Left renal pelvis (tissue), 4 donors: Measurements from ENCODE around the gene TSPAN15. TPM values are rescaled to one million over a fixed set of nuclear protein-coding genes. Genes with fewer than 3 reads are reported as not detected.

Source experiments
- DNase-seq, 4 donors: peaks; one replicate each; pipeline ENCODE4 v3.0.0-alpha.2; 2013; ENCODE audit warnings: low read depth in 4 of 4, low spot score in 3 of 4
- polyA plus RNA-seq, 4 donors: library from polyadenylated mRNA; unstranded; fragments of 120-200 nt; gene quantifications; one replicate each; pipeline ENCODE4 v1.2.1, GENCODE V29; 2013; ENCODE audit not compliant: insufficient read length in 4 of 4

The TSPAN15 gene
- polyA plus RNA-seq, 4 donors: 9.8 to 73.9 (median 65.2) TPM

GRCh38 chr10:69464401-69464800, 13.1 kb downstream of the TSPAN15 start:
- DNase-seq: no peak

DNA sequence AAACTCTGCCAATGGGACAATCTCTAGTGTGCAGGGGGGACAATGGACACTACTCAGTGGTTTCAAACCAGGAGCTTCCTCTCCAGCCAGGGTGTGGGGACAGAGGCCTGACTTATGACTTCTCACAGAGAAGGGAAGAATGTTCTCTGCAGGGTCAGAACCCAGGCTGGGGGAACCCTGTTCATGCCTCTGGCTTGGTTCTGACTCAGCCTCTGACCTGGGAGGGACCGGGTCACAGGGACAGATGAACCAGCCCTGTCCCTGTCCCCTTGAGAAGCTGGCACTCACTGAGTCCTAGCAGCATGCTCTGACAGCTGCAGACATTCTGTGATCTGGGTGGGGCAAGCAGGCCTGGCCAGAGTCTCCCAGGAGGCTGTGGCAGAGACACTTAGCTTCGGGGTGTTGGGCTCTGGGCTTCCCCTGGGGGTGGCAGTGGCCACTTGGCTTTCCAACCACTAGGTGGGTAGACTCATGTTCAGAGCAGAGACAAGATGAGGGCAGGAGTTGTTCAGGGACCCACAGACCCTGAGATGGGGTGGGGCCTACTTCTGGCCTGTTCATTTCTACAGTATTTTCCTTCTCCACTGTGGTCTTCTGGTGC, 13.6 kb downstream of the TSPAN15 start:
- no peak for DNase-seq

DNA sequence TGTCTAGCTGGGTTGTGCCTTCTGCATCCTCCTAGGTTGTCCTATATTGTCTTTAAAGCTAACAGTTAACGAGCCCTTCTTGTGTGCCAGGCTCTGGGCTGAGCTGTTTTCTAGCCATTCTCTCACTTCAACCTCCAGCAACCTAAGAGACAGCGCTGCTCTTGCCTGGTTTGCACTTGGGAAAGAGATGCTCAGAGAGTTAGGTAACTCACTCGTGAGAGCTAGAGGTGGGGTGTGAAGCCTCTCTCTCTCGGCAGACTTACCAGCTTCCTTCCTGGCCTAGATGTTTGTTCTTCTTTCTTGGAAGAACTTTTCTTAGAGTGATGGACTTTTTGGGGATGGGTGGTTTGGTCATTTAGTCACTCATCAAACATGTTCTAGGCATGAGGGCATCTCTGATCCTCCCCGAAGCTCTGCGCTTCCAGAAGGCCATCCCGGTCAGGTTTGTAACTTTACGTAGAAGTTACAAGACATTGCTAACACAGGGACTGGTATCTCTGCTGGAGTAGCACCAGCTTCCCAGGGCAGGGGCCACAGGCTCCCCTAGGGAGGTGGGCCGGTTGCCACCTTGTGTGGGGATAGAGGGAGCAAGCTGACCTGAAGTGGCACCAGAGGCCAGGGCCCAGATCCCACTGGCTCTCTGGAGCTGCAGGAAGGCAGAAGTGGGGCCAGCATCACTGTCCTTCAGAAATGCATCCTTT, 14.3 kb downstream of the TSPAN15 start:
- DNase-seq: no peak

DNA sequence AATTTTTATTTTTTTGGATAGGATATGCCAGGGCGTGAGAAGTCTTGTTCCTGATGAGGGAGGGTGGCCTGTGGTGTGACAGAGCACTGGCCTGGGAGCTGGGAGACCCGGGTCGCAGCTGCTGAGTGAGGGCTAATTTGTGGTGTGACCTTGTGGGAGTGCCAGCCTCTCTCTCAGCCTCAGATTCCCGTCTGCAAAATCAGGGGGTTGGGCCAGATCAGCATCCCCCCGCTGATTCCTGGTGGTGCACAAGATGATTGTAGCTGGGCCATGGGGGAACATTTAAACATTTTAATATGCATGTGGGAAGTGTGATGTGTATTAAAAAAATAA, 14.9 kb downstream of the TSPAN15 start:
- DNase-seq: no peak

- no peak for DNase-seq
Measured at GRCh38 chr10:69466689-69467088, 15.4 kb downstream of the TSPAN15 start.

DNA sequence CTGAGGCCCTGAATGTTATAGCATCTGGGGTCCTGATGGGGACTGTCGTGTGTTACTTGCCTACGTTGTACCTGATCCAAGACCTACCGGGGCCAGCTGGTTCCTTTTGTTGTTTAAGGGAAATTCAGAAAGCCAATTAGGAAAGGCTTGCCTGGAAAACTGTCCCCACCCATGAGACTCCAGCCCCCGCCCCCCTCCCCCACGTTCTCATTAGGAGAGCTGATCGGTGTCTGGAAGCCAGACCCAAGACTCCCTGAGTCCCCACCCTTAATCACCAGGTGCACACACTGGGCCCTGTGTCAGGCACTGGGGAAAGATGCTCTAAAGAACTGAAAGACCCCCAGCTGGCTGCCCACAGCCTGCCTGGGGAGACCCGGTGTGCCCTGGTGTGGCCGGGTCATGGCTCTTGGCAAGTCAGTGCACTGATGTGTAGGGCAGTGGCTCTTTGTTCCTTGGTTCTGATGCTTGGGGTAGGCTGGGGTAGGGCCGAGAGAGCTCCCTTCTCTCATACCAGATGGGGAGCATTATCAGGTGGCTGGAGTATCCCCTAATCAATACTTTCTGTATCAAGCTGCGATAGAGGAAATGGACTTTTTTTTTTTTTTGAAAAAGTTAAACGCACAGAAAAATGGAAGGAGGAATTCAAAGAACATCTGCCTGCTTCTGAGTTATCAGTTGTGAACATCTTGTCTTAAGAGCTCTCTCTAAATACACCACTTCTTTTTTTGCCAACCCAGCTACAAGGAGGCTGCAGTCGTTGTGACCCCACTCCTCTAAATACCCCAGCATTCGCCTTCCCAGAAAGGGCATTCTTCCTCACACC, 16.9 kb downstream of the TSPAN15 start:
- DNase-seq: no peak

DNA sequence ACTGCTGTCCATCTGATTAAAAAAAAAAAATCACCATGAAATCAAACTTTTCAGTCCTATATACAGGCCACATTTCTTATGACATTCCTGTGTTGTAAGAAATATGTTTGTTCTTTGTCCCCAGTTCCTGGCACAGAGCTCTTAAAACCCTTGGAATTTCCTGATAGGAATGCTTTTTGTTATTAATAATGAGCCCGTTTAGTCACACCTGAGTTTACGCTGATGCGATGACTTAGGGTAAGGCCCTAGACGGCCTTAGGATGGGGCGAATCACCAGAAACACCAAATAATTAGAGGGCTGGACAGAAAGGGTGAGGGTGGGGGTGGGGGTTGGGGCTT, 17.5 kb downstream of the TSPAN15 start:
- DNase-seq: no peak

DNA sequence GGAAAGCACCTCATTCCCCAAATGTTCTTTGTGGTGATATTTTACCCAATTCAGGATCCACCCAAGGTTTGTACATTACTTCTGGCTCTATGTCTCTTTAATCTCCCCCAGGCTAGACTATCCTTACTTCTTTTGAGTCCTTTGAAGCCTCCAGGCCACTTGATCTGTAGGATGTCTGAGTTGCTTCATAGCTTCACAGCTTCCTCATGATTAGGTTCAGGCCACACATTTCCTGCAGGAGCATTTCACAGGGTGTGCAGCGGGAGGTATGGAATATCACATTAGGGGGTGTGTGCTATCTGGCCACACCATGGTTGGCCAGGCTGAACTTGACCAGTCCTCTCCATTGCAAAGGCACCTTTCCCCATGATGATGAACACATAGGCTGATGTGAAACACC, 18.7 kb downstream of the TSPAN15 start:
- DNase-seq: no peak

GRCh38 chr10:69470463-69471384, 19.5 kb downstream of the TSPAN15 start:
- no peak for DNase-seq

- no peak for DNase-seq
Measured at GRCh38 chr10:69472142-69472541, 20.9 kb downstream of the TSPAN15 start.

GRCh38 chr10:69472544-69472943, 21.3 kb downstream of the TSPAN15 start:
- no peak for DNase-seq

DNA sequence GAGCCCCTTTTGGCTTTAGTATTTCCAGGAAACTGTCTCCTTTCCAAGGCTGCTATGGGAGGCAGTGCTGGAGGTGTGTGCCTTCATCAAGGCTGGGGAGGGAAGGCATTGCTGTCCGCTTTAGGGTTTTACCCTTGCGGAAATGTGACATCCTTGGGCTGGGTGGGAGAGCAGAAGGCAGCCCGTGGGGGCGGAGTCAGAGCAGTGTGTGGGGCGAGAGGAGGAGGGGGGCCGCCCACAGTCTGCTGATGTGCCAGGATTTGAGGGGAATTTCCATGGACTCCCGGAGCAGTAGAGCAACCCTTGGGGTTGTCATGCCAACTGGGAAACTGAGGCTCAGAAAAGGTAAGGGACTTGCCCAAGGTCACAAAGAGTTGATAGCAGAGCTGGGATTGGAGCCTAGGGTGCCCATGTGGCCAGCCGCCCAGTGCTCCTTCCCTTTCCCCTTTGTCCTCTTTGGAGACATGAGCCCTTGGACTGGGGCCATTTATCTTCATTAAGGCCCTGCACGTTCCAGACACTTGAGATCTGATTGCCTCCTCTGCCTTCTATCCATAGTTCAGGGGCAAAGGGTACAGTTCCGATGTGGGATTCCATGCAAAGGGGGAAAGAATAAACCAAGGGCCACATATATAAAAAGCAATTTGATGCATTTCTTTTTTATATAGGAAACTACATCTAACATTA, 22.2 kb downstream of the TSPAN15 start:
- no peak for DNase-seq

- no peak for DNase-seq
Measured at GRCh38 chr10:69474742-69475432, 23.6 kb downstream of the TSPAN15 start.

DNA sequence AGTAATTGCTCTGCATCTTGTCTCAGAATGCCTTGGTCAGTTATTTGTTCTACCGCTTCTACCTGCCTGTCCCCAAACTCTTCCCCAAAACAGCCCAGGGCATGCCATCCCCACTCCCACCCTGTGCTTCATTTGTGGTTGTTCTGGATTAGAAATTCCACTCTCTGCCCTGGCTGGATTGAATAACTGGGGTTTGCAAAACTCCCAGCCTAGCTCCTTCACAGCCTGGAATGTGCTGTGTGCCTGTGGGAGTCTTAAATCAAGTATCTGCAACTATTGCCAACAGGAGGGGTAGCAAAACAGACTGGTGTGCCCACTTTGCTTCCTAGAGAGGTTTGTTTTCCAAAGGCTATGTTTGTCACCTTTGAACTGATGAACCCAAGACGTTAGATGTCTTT, 24.2 kb downstream of the TSPAN15 start:
- DNase-seq: no peak

DNA sequence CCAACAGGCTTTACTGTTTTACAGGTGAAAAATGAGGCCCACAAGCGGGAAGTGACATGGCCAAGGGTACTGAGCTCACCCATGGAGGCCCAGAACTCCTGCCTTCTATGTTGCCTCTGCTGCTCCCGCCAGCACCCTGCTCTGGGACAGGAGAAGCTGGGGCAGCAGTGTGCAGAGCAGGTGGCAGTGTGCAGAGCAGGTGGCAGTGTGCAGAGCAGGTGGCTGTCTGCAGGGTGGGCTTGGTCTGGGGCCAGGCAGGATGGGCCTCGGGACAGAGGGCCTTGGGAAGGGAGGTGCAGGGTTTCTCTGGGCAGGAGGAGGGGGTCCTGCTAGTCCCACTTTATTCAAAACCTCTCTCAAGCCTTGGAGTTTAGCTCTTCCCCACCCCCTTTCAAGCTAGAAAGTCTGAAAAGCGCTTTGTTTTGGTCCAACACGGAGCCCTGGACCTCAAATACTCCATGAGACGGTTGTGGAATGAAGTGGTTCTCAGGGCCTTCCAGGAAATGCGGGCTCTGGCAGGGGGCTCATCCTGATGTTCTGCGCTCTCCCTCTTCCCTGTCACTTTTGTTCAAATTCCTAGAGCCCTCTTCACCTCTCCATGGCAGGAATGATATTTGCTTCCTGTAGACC, 26.8 kb downstream of the TSPAN15 start:
- no peak for DNase-seq

DNA sequence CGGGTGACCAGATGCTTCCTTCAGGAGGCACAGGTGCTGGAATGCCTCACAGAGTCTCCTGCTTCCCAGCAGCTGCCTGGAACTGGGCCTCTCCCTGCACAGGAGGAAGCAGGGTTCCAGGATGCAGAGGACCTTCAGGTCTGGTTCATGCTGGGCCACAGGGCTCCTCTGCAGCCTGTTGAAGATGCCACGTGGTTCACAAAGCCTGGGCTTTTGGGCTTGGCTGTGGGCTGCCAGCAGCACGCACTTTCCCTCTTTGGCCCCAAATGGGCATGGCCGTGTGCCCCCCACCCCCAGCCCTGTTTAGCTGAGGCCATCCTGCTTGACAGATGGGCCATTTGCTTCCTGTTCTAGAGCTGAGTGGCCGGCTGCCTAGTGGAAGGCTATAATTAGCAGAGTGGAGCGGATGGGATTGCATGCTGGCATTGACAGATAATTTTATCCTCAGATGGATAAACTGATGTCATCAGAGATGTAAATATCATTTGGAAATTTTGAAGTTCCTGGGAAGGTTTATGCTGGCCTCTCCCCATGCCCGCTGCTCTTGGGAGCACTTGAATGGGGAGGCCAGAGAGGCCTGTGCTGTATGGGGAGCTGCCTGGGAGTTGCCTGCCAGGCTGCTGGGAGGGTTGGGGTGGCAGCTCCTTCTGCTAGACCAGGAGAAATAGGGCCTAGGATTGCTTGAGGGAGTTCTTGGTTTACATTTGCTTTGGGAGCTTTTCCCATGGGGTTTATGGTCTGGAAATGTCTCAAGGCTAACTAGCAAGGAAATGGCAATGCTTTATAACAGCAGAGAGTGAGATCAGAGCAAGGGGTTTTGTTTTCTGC, 28.2 kb downstream of the TSPAN15 start:
- DNase-seq: no peak

GRCh38 chr10:69480068-69480412, 28.8 kb downstream of the TSPAN15 start:
- no peak for DNase-seq

GRCh38 chr10:69481305-69481704, 30.0 kb downstream of the TSPAN15 start:
- no peak for DNase-seq
